DLD1 (cell line): Measurements from ENCODE around the gene TXLNB.

ENCODE experiments used
- in situ Hi-C: cut with HindIII; loops from 2 replicates; pipeline ENCODE4 v1.10.0; 2017; ENCODE audit warnings: low sequenced_read_pairs

TXLNB gene

GRCh38 chr6:139275279-139276055 is 16.3 kb downstream of the TXLNB start:
- in situ Hi-C loops = no loop called here

GRCh38 chr6:139271056-139271455 is 20.7 kb downstream of the TXLNB start:
- in situ Hi-C loops = no loop called here

GRCh38 chr6:139270249-139270648 is 21.5 kb downstream of the TXLNB start:
- in situ Hi-C loops = no loop called here

- in situ Hi-C loops = no loop called here
These were observed 26.1 kb downstream of the TXLNB start for GRCh38 chr6:139265512-139266190.

- in situ Hi-C loops = no loop called here
These were observed 29.1 kb downstream of the TXLNB start for GRCh38 chr6:139262519-139263300.

- in situ Hi-C loops = loop anchor here (5.0 kb wide), 1 partner anchor 34 kb away; the partner anchor contains the start of gene TXLNB
These were observed 33.9 kb downstream of the TXLNB start for GRCh38 chr6:139257821-139258398.

GRCh38 chr6:139257291-139257690 is 34.5 kb downstream of the TXLNB start:
- in situ Hi-C loops = loop anchor here (5.0 kb wide), 1 partner anchor 35 kb away; the partner anchor contains the start of gene TXLNB

GRCh38 chr6:139256087-139256486 is 35.7 kb downstream of the TXLNB start:
- in situ Hi-C loops = loop anchor here (5.0 kb wide), 1 partner anchor 36 kb away; the partner anchor contains the start of gene TXLNB

GRCh38 chr6:139254196-139254595 is 37.6 kb downstream of the TXLNB start:
- in situ Hi-C loops = no loop called here

GRCh38 chr6:139253656-139254055 is 38.1 kb downstream of the TXLNB start:
- in situ Hi-C loops = no loop called here

GRCh38 chr6:139251691-139252390 is 40.0 kb downstream of the TXLNB start:
- in situ Hi-C loops = no loop called here

- in situ Hi-C loops = no loop called here
These were observed 40.6 kb downstream of the TXLNB start for GRCh38 chr6:139251045-139251690.

- in situ Hi-C loops = no loop called here
These were observed 41.3 kb downstream of the TXLNB start for GRCh38 chr6:139250296-139251044.

- in situ Hi-C loops = no loop called here
These were observed 42.4 kb downstream of the TXLNB start for GRCh38 chr6:139249395-139249794.

GRCh38 chr6:139248911-139249310 is 42.9 kb downstream of the TXLNB start:
- in situ Hi-C loops = no loop called here

- in situ Hi-C loops = no loop called here
These were observed 44.2 kb downstream of the TXLNB start for GRCh38 chr6:139247618-139248017.

GRCh38 chr6:139243536-139243935 is 48.3 kb downstream of the TXLNB start:
- in situ Hi-C loops = loop anchor here (5.0 kb wide), 1 partner anchor 56 kb away; no protein-coding TSS in a partner anchor

- in situ Hi-C loops = loop anchor here (5.0 kb wide), 1 partner anchor 55 kb away; no protein-coding TSS in a partner anchor
These were observed 49.1 kb downstream of the TXLNB start for GRCh38 chr6:139242457-139243240.
